Activated effector memory CD4-positive, alpha-beta T cell treated with anti-CD3 and anti-CD28 coated beads, Interleukin-2, amount 50 U/mL, for 16 hours (primary cell): ENCODE results near the gene LRWD1.
A peak's percentile ranks its signal among the peaks of the same experiment; 100 is the strongest.
"Not testable (repeated sequence)": the region's sequence is repeated elsewhere in the genome, so short reads cannot be mapped to it uniquely, and the experiment has no call there.

Experiments used
- DNase-seq: peaks from one replicate; pipeline ENCODE4 v3.0.0-alpha.2; 2020

The LRWD1 gene

DNA sequence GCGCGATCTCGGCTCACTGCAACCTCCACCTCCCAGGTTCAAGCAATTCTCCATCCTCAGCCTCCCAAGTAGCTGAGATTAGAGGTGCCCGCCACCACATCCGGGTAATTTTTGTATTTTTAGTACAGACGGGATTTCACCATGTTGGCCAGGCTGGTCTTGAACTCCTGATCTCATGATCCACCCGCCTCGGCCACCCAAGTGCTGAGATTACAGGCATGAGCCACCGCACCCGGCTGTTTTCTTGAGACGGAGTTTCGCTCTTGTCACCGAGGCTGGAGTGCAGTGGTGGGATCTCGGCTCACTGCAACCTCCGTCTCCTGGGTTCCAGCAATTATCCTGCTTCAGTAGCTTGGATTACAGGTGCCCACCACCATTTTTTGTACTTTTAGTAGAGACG, 33.5 kb downstream of the LRWD1 start:
- DNase-seq, result not testable (repeated sequence)

DNA sequence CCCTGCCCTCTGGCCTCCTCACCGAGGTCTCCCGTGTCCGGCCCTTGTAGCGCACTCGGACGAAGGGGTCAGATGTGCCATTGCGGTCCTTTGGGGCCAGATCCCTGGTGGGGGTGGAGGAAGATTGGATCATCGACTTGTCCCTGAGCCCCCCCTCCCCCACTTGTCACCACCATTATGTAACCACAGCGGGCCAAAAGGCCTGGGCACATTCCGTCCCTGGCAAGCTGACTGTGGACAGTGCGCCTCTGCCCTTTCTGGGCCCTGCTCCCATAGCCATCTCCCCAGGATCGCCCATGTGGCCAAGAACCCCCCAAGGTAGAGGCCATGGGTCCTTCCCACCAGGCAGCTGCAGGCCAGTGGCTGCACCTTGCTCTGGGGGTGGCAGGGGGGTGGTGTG, 38.4 kb downstream of the LRWD1 start:
- not testable (repeated sequence) for DNase-seq

DNA sequence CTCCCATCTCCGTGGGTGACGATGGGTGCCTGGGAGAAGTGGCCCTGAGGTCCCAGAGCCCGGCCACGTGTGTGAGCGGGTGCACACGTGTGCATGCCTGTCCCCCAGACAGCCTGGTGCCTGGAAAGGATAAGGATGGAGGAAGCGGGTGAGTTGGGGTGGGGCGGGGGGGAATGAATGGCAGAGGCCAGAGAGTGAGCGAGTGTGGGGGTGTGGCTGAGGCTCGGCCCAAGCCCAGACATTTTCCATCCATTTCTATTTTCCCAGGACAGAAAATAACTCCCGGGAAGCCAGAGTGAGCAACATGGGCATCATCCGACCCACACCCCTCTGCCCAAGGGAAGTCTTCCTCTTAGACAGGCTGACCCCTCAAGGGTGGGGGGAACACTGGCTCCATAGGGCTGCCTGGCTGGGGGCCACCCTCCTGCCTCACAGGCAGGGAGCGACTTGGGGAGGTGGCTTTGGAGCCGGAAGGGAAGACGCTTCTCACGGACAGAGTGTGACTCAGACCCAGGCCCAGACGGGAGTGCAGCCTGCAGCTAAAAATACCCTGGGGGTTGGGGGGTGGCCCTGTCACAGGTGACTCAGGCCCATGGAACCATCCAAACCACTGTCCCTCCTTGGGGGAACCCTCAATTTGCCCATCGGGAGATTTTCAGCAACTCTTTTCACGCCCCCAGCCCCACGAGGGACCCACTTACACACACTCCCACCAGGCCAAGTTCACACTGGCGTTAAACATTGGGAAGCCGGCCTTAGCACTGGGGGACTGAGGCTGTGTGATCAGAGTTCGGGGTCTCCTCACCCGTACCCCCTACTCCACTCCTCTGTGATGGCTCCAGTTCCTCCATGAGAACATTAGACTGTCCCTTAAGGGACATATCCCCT, 40.8 kb downstream of the LRWD1 start:
- peak; percentile 47 for DNase-seq

DNA sequence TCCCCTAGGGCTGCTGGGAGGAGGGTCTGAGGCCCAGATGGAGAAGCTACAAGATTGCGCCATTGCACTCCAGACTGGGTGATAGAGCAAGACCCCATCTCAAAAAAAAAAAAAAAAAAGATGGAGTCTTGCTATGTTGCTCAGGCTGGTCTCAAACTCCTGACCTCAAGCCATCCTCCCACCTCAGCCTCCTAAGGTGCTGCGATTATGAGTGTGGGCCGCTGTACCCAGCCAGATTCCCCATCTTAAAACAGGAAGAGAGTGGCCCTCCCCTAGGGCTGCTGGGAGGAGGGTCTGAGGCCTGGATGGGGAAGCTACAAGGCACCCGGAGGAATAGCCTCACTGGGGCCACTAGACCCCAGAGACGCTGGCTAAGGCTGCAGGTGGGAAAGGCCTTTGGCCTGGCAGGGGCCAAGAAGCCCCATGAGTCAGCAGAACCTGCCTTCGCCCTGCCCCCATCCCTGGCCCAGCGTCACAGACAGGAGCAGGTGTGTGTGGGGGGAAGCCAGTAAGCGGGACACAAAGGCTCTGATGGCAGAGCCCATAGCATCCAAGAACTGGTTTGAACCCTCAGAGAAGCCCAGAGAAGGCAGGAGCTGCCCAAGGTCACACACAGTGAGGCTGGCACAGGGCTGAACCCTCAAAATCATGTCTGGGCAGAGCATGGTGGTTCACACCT, 42.8 kb downstream of the LRWD1 start:
- peak; percentile 50 for DNase-seq

DNA sequence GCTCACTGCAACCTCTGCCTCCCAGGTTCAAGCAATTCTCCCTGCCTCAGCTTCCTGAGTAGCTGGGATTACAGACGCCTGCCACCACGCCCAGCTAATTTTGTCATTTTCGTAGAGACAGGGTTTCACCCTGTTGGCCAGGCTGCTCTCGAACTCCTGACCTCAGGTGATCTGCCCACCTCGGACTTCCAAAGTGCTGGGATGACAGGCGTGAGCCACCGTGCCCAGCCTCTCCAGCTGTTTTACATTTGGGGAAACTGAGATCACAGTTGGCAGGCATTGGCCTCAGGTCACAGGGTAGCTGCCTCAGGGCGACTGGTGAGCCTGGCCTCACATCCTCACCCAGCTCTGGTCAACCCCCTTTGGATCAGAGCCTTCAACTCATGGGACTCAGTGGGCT, 45.8 kb downstream of the LRWD1 start:
- DNase-seq, result peak; percentile 31

DNA sequence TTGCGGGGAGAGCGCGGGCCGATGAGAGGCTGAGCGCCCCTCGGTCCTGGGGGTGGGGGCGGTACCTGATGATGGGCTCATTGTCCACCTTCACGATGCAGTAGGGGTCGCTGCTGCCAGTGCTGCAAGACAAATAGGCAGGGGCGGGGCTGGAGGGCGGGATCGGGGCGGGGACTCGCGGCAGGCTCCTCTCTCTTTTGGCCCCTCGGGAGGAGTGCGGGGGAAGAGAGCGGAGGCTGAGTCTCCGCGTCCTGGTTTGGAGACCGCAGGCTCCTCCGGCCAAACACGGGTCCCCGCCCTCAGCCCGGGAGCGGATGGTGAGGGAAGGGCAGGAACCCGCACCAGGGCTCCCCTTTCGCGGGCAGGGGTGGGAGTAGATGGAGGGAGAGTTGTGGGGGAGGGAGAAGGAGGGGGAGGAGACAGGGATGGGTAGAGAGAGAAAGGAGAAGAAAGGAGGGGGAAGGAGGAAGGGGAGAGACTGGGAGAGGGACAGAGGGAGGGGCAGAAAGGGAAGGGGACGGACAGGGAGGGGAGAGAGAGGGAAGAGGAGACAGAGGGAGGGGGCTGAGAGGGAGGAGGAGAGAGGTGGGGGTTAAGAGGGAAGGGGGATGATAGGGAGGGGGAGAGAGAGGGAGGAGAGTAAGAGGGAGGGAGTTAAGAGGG, 47.2 kb downstream of the LRWD1 start:
- DNase-seq, result not testable (repeated sequence)

DNA sequence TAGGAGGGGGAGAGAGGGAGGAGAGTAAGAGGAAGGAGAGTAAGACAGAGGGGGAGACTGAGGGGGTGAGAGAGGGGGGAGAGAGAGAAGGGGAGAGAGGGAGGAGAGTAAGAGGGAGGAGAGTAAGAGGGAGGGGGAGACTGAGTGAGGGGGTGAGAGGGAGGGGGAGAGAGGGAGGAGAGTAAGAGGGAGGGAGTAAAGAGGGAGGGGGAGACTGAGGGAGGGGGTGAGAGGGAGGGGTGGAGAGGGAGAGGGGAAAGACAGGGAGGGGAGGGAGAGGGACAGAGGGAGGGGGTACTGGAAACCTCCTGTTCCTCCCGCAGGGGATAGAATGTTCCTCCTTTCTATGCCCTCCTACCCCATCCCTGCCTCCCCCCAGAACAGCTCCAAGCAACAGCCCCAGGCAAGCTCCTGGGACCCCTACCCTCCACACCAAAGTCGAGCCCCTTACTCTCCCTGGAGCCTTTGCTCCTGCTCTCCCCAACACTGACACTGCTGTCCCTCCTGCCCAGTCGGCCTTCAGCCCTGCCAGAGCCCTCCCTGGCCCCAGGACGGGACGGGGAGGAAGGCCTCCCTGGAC, 47.9 kb downstream of the LRWD1 start:
- peak; percentile 60 for DNase-seq

DNA sequence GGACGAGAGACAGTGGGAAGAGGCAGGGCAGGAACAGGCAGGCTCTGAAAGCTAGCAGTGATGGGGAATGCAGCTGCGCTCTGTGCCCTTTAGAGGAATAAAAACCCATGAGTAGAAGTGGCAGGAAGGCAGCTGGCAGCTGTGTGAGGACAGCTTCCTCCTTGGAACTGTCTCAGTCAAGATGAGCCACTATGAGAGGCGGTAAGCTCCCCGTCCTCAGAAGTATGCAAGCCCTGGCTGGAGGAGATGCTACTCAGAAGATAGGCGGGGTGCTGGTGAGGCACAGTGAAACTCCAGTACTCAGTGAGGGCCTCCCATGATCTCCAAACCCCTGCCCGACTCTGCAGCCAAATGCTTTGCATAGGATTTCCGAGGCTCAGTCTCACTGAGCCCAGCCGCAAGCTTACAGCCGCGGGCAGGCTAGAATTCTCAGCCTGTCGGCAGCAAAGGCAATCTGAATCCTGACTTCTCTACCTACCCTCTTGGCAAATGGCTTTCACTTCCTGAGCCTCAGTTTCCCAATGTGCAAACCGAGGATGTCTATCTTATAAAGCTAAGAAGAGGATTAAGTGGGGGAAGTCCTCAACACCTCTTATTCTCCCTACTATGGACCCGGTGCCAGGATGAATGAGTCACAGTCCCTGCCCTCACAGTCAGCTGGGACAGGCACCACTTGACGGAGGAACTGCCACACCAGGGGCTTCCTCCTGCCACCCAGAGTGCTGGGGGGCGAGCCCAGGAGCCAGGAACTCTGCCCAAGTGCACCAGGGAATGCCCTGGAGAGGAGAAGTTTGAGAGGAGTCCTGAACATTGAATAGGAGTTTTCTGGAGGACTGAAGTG, 50.3 kb downstream of the LRWD1 start:
- not testable (repeated sequence) for DNase-seq

DNA sequence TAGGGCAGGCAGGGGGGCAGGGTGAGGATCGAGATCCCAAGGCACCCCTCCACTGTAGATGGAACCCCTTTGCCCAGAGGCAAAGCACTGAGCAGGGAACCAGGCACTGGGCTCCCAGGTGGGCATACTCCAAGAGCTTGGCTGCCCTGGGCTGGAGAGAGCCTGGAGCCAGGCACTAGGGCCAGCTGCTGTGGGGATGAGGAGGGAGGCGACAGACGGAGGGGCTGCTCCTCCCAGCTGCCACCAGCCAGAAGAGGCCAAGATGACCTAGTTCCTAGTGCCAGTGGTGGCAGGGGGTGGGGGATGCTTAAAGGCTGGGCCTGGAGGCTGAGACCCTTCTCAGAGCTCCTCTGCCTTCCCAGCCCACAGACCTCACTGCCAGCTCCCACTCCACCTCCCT, 51.1 kb downstream of the LRWD1 start:
- not testable (repeated sequence) for DNase-seq

DNA sequence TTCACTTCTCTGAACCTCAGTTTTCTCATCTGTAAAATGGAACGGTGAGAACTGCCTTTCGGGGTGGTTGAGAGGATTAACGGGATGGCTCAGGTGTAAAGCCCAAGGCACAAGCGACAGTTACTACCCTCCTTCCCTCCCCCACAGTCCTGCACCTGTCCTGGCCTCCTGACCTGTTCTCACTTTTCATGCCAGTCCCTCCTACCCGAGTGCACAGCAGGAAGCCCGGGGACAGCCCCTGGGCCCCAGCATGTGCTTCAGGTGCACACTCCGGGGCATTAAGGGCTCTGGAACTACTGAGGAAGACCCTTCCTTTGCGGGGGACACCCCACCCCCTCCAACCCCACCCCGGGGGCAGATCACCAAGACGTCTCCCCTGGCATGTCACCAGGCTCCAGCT, 52.2 kb downstream of the LRWD1 start:
- not testable (repeated sequence) for DNase-seq

DNA sequence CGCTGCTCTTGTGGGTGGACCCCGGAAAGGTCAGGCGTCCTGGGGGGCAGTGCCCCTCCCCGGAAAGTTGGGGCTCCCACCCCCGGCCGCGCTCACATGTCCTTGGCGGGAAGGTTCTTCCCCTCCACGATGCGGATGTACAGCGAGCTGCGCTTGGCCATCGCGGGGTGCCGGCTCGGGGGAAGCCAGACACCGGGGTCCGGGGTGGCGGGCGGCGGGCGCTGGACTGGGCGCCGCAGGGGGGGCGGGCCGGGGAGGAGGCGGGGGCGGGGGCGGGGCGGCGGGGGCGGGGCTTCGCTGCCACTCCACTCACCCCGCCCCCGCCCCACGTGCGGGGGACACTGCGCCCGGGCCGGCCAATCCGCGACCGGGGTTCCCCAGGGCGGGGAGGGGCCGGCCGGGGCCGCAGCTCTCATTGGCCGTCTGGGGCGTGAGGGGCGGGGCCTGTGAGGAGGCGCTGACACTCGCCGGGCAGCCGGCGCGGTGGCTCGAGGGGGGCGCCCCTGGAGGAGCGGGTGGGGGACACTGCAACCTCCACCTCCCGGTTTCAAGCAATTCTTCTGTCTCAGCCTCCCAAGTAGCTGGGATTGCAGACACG, 52.9 kb downstream of the LRWD1 start, which contains the start of gene RASA4B:
Gene RASA4B (minus strand): TSS at position 228 of the 598 bp plus-strand sequence. CDS start 67 bp downstream, at position 161.
- peak; percentile 64 for DNase-seq

DNA sequence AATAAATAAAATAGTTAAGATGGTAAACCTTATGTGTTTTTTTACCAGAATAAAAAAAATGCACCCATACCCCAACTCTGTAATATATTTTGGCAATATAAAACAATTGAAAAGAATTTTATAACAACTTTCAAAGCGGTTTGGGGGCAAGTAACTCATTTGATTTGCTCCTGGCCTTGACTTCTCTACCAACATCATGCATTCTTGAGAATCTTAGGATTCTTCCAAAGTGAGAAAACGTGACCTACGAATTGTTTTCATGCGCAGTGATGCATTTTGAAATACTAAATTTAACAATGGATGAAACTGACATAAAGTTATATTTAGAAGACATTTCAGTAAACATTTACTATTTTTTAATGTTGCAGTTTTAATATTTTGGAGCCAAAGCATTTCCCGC, 56.0 kb downstream of the LRWD1 start:
- DNase-seq, result not testable (repeated sequence)
